Activated CD4-positive, CD25-positive, alpha-beta regulatory T cell (primary cell): ENCODE measurements around the gene B4GALT2.

ENCODE experiments used
- DNase-seq, 4 experiments: peaks; one replicate each; lab custom pipeline; 2025; lab: John Stamatoyannopoulos, UW

The B4GALT2 gene

DNA sequence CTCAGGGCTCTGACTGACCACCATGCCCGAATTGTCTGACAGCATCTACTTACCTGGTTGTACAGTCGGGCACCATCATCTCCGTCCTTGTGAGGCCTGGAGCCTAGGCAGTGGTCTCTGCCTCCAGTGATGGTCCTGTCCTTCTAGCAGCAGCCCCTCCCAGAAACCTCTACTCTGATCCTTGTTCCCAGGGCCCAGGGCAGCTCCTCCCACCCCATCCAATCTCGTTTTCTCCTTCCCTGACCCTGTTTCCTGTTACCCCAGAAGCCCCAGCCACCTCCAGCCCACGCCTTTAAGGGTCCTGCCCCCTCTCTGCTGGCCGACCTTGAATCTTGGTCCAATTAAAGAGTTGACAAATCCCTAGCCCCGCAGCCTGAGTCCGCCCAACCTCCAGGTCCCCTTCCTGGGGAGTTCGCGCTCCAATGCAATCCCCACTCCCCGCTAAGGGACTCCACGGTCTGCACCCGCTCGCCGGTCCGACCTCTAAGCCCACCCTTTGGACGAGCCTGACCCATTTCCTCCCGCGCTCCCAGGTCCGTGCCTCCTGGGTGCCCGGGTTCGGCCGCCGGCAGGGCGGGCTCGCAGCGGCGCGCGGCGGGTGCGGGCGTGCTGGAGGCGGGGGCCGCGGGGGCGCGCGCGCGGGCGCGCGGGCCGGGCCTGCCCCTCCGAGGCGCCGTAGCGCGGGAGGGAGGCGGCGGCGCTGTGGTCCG, at the start of gene B4GALT2:
B4GALT2 (plus strand) TSS at position 660 of the 710 bp plus-strand sequence. CDS start 1,951 bp downstream, outside the sequence.
- no peak for DNase-seq

DNA sequence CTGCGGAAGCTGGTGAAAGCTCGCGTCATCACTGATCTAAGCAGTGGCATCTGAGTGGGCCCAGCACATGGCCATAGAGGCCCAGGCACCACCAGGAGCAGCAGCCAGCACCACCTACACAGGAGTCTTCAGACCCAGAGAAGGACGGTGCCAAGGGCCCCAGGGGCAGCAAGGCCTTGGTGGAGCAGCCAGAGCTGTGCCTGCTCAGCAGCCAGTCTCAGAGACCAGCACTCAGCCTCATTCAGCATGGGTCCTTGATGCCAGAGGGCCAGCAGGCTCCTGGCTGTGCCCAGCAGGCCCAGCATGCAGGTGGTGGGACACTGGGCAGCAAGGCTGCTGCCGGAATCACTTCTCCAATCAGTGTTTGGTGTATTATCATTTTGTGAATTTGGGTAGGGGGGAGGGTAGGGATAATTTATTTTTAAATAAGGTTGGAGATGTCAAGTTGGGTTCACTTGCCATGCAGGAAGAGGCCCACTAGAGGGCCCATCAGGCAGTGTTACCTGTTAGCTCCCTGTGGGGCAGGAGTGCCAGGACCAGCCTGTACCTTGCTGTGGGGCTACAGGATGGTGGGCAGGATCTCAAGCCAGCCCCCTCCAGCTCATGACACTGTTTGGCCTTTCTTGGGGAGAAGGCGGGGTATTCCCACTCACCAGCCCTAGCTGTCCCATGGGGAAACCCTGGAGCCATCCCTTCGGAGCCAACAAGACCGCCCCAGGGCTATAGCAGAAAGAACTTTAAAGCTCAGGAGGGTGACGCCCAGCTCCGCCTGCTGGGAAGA, 48.7 kb upstream of the B4GALT2 start:
- no peak for DNase-seq

GRCh38 chr1:43930949-43931275, 48.1 kb upstream of the B4GALT2 start:
- no peak for DNase-seq

- no peak for DNase-seq
These were observed 47.0 kb upstream of the B4GALT2 start for GRCh38 chr1:43931711-43932660.

- no peak for DNase-seq
These were observed 46.1 kb upstream of the B4GALT2 start for GRCh38 chr1:43932786-43933385.

GRCh38 chr1:43933386-43934100, 45.5 kb upstream of the B4GALT2 start, which contains the start of gene ARTN:
ARTN (plus strand) TSS chr1:43933801; CDS start chr1:43935657, 1,856 bp downstream.
- DNase-seq, result no peak

- peak; percentile 11 to 35 (median 30) for DNase-seq
These were observed 44.7 kb upstream of the B4GALT2 start for GRCh38 chr1:43934101-43934985.

DNA sequence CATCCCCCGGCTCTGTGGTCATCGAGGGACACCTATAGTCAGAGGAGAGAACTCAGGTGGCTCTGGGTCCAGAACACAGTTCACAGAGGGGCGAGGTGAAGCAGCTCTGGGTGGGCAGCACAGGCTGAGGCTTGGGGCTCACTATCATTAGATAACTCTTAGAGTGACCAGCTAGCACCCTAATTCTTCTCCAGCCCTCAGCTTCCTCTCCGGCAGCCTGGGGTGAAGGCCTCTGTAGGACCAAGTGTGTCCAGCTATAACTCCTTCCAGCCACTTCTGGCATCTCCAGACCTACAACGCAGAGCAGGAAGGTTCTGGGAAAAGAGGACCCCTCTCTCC, 44.1 kb upstream of the B4GALT2 start:
- no peak for DNase-seq

DNA sequence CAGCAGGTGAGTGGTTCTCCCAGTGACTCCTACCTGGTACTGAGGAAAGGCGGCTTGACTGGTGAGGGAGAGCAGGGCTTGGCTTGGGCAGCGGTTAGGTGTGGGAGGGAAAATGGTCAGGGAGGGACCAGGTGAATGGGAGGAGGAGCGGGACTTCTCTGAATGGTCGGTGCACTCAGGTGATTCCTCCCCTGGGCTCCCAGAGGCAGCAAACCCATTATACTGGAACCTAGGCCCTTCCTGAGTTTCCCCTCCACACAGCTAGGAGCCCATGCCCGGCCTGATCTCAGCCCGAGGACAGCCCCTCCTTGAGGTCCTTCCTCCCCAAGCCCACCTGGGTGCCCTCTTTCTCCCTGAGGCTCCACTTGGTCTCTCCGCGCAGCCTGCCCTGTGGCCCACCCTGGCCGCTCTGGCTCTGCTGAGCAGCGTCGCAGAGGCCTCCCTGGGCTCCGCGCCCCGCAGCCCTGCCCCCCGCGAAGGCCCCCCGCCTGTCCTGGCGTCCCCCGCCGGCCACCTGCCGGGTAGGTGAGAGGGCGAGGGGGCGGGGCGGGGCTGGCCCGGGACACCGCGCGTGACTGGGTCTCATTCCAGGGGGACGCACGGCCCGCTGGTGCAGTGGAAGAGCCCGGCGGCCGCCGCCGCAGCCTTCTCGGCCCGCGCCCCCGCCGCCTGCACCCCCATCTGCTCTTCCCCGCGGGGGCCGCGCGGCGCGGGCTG, 43.1 kb upstream of the B4GALT2 start:
- no peak for DNase-seq

DNA sequence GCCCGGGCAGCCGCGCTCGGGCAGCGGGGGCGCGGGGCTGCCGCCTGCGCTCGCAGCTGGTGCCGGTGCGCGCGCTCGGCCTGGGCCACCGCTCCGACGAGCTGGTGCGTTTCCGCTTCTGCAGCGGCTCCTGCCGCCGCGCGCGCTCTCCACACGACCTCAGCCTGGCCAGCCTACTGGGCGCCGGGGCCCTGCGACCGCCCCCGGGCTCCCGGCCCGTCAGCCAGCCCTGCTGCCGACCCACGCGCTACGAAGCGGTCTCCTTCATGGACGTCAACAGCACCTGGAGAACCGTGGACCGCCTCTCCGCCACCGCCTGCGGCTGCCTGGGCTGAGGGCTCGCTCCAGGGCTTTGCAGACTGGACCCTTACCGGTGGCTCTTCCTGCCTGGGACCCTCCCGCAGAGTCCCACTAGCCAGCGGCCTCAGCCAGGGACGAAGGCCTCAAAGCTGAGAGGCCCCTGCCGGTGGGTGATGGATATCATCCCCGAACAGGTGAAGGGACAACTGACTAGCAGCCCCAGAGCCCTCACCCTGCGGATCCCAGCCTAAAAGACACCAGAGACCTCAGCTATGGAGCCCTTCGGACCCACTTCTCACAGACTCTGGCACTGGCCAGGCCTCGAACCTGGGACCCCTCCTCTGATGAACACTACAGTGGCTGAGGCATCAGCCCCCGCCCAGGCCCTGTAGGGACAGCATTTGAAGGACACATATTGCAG, 42.4 kb upstream of the B4GALT2 start:
- DNase-seq, result no peak

GRCh38 chr1:43937179-43937865, 41.7 kb upstream of the B4GALT2 start:
- no peak for DNase-seq

DNA sequence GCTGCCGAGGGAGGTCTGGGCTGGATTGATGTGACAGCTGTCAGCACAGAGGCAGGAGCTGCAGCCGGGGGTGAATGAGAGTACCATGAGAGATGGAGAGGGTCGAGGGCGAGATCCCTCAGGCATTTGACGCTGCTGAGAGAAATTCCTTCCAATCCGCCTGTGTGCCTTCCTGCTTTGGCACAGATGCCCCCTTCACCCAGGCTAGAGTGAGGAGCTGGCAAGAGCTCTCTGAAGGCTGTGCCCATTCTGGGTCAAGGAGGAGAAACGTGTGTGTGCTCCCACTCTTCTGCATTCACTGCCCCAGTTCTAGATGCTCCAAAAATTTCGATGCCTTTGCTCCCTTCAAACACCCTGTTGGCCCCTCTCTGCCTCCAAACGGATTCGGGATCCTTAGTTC, 40.6 kb upstream of the B4GALT2 start:
- no peak for DNase-seq

DNA sequence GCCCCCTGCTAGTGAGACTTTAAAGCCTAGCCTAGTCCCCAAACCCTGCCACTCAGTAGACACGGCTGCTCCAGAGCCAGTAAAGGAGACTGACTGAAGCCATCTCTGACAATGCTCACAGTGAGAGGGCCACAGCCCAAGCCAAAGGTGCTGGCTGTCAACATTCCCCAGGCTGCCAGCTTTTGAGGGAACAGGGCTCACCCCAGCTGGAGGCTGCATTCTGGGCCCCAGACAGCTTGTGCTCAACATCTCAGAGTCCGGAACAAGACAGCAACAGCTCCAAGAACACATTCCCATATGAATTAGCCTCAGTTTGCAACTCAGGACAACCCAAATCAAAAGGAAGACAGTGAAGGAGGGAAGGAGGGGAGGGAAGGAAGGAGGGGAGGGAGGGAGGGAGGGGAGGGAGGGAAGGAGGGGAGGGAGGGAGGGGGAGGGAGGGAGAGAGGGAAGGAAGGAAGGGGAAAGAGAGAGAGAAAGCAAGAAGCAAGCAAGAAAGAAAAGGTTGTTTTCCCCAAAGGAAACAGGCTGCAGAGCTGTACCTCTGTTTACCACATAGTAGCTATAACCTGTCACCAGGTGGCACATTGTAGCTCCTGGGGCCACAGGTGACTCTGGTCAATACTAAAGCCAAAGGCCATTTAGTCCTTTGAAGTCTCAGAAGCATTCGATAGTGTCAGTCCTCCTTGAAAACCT, 40.0 kb upstream of the B4GALT2 start:
- no peak for DNase-seq

DNA sequence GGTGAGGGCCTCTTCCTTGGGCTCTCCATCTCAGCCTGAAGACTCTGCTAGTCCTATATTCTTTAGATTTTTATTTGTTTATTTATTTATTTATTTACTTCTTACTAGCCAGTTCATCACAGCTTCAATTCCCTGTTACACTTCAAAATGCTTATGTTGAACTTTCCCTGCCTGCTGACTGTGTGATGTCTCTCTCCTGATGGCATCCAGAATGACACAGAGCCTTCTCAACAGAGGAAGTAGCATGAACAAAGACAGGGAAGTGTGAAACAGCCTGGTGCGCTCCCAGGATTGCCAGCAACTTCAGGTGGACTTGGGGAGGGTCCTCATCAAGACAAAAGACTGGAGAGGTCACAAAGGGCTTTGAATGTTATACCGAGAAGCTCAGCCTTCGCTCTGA, 36.6 kb upstream of the B4GALT2 start:
- DNase-seq, result no peak

DNA sequence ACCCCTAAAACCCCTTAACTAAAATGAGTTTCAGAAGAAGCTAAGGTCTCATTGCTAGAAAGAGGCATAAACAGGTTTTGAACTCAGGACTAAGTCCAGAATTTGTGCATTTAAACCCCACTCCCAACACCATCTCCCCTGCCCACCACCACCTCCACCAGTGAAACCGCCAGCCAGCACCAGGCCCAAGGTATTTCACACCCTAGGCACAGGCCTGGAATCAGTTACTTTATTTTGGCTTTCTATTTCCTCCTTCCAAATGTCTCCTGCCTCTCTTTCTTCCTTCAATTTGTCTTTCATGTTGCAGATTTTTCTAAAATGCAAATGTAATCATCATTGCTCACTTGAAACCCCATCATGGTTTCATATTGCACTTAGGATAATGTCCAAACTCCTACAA, 34.1 kb upstream of the B4GALT2 start:
- DNase-seq, result no peak

- DNase-seq, result no peak
These were observed 33.3 kb upstream of the B4GALT2 start for GRCh38 chr1:43945674-43946235.
